UCSD-AML1 (cell line): ENCODE data around the gene KIF2C.
"Not testable (repeated sequence)": the region's sequence is repeated elsewhere in the genome, so short reads cannot be mapped to it uniquely, and the experiment has no call there.

Source experiments
- DNase-seq: peaks from one replicate; lab custom pipeline; 2025; ENCODE audit not compliant: unreplicated experiment; lab: John Stamatoyannopoulos, UW

The KIF2C gene

GRCh38 chr1:44718091-44718490, 21.5 kb upstream of the KIF2C start:
- no peak for DNase-seq

GRCh38 chr1:44719318-44719717, 20.3 kb upstream of the KIF2C start:
- no peak for DNase-seq

- DNase-seq: no peak
Measured at GRCh38 chr1:44720281-44720680, 19.4 kb upstream of the KIF2C start.

GRCh38 chr1:44721485-44722361, 17.9 kb upstream of the KIF2C start:
- DNase-seq: peak; percentile 81

GRCh38 chr1:44723064-44723463, 16.6 kb upstream of the KIF2C start:
- DNase-seq: no peak

GRCh38 chr1:44723496-44724295, 15.9 kb upstream of the KIF2C start:
- DNase-seq: peak; percentile 69

GRCh38 chr1:44724296-44724954, 15.2 kb upstream of the KIF2C start:
- DNase-seq: no peak

- DNase-seq: no peak
Measured at GRCh38 chr1:44724955-44725698, 14.5 kb upstream of the KIF2C start.

- peak; percentile 88 for DNase-seq
Measured at GRCh38 chr1:44730741-44731512, 8.7 kb upstream of the KIF2C start, which contains the start of gene RNU5D-1. Gene RNU5D-1 (minus strand): TSS chr1:44731170.

- no peak for DNase-seq
Measured at GRCh38 chr1:44733365-44733764, 6.3 kb upstream of the KIF2C start.

- DNase-seq: no peak
Measured at GRCh38 chr1:44733784-44734183, 5.9 kb upstream of the KIF2C start.

GRCh38 chr1:44735992-44736391, 3.6 kb upstream of the KIF2C start:
- DNase-seq: no peak

- DNase-seq: not testable (repeated sequence)
Measured at GRCh38 chr1:44738953-44739306, 707 bp upstream of the KIF2C start.

- DNase-seq: no peak
Measured at GRCh38 chr1:44740179-44740617, 561 bp downstream of the KIF2C start.

GRCh38 chr1:44743211-44743610, 3.6 kb downstream of the KIF2C start:
- DNase-seq: no peak

GRCh38 chr1:44747878-44748277, 8.2 kb downstream of the KIF2C start:
- DNase-seq: no peak

GRCh38 chr1:44757420-44757819, 17.8 kb downstream of the KIF2C start:
- DNase-seq: no peak

- DNase-seq: no peak
Measured at GRCh38 chr1:44759077-44759476, 19.4 kb downstream of the KIF2C start.

GRCh38 chr1:44760876-44761275, 21.2 kb downstream of the KIF2C start:
- no peak for DNase-seq

- DNase-seq: not testable (repeated sequence)
Measured at GRCh38 chr1:44766421-44766820, 26.8 kb downstream of the KIF2C start.
